Astrocyte (in vitro differentiated cells and primary cell): ENCODE measurements around the gene TFB1M. TPM values are rescaled to one million over a fixed set of nuclear protein-coding genes. Genes with fewer than 3 reads are reported as not detected.

Experiments
- DNase-seq: peaks from one replicate; pipeline ENCODE4 v3.0.0-alpha.2; 2010; ENCODE audit warnings: low read depth
- FAIRE-seq: peaks from 2 replicates; lab custom pipeline; 2011; peaks lifted over from hg19 to GRCh38; lab: Jason Lieb, UNC
- H2AFZ ChIP-seq: 2 replicates; pipeline ENCODE4 v1.6.0; 2012; ENCODE audit warnings: low read depth, low read length, inconsistent platforms
- H3K27ac ChIP-seq: 2 replicates; pipeline ENCODE4 v1.5.1; 2011; ENCODE audit warnings: low read depth, low read length, inconsistent platforms
- H3K27me3 ChIP-seq: 2 replicates; pipeline ENCODE4 v1.6.0; 2011; ENCODE audit warnings: low read length, inconsistent platforms; ENCODE audit not compliant: insufficient read depth
- H3K36me3 ChIP-seq: 2 replicates; pipeline ENCODE4 v1.5.1; 2011; ENCODE audit warnings: low read length, inconsistent platforms; ENCODE audit not compliant: insufficient read depth
- H3K4me1 ChIP-seq: 2 replicates; pipeline ENCODE4 v1.5.1; 2011; ENCODE audit warnings: low read length, inconsistent platforms; ENCODE audit not compliant: insufficient read depth
- H3K4me2 ChIP-seq: 2 replicates; pipeline ENCODE4 v1.6.0; 2012; ENCODE audit warnings: low read length, inconsistent platforms
- H3K4me3 ChIP-seq: 2 replicates; pipeline ENCODE4 v1.5.1; 2011; ENCODE audit warnings: low read depth, mild to moderate bottlenecking, low read length, inconsistent platforms; ENCODE audit not compliant: insufficient read depth
- H3K79me2 ChIP-seq: 2 replicates; pipeline ENCODE4 v1.6.0; 2012; ENCODE audit warnings: mild to moderate bottlenecking, low read length, inconsistent platforms; ENCODE audit not compliant: insufficient read depth
- H3K9ac ChIP-seq: 2 replicates; pipeline ENCODE4 v1.6.0; 2012; ENCODE audit warnings: mild to moderate bottlenecking, low read length, inconsistent platforms
- H3K9me3 ChIP-seq: 2 replicates; pipeline ENCODE4 v1.5.1; 2012; ENCODE audit warnings: low read depth, mild to moderate bottlenecking, low read length, inconsistent platforms; ENCODE audit not compliant: insufficient read depth
- H4K20me1 ChIP-seq: 2 replicates; pipeline ENCODE4 v1.6.0; 2012; ENCODE audit warnings: low read length, inconsistent platforms; ENCODE audit not compliant: insufficient read depth
- H3K27ac Mint-ChIP-seq: one replicate; pipeline ENCODE4 v1.8.0; 2021; ENCODE audit warnings: mild to moderate bottlenecking, mixed read lengths; ENCODE audit not compliant: unreplicated experiment
- H3K27me3 Mint-ChIP-seq: one replicate; pipeline ENCODE4 v1.8.0; 2021; ENCODE audit warnings: low read depth, mixed read lengths; ENCODE audit not compliant: unreplicated experiment
- H3K36me3 Mint-ChIP-seq: one replicate; pipeline ENCODE4 v1.8.0; 2021; ENCODE audit warnings: low read depth, mixed read lengths; ENCODE audit not compliant: unreplicated experiment
- H3K4me1 Mint-ChIP-seq: one replicate; pipeline ENCODE4 v1.8.0; 2021; ENCODE audit warnings: low read depth, mixed read lengths; ENCODE audit not compliant: unreplicated experiment
- H3K4me3 Mint-ChIP-seq: one replicate; pipeline ENCODE4 v1.8.0; 2021; ENCODE audit warnings: mild to moderate bottlenecking, moderate library complexity, mixed read lengths; ENCODE audit not compliant: unreplicated experiment
- H3K9me3 Mint-ChIP-seq: one replicate; pipeline ENCODE4 v1.8.0; 2021; ENCODE audit warnings: mild to moderate bottlenecking, mixed read lengths; ENCODE audit not compliant: unreplicated experiment
- CTCF ChIP-seq: IDR thresholded peaks from 2 replicates; pipeline ENCODE4 v1.5.1; 2011; ENCODE audit warnings: low read depth, mild to moderate bottlenecking, inconsistent platforms, low read length, moderate library complexity; ENCODE audit not compliant: insufficient read depth
- EZH2 ChIP-seq: IDR thresholded peaks from 2 replicates; pipeline ENCODE4 v1.6.1; 2012; ENCODE audit warnings: mild to moderate bottlenecking, low read length, inconsistent platforms; ENCODE audit not compliant: insufficient read depth
- total RNA-seq: library from RNA; stranded (reverse); gene quantifications from 2 replicates; pipeline ENCODE4 v1.2.1, GENCODE V29; 2021

TFB1M gene
- total RNA-seq, 1 donor from 2014 or later: 24.1 TPM

- Mint-ChIP-seq H3K27me3 (no peaks in the 10 kb centered on the region), H3K4me3 (no peak overlapping the region), H3K36me3 (peaks cover 9% of the 10 kb centered on the region), H3K9me3 (peaks cover 1% of the 10 kb centered on the region), H3K27ac (no peak overlapping the region), H3K4me1 (peaks cover 2% of the 10 kb centered on the region)
- no peaks in the 10 kb centered on the region for H3K9me3 ChIP-seq
- no peak overlapping the region for H3K27ac ChIP-seq
- DNase-seq (no peak), FAIRE-seq (no peak)
- no peaks in the 10 kb centered on the region for H3K27me3 ChIP-seq
- peaks cover 8% of the 10 kb centered on the region for H3K4me1 ChIP-seq
- no peak overlapping the region for H3K4me2 ChIP-seq
- no peak for TF ChIP-seq EZH2
- no peak for TF ChIP-seq CTCF
- peaks cover 16% of the 10 kb centered on the region for H3K79me2 ChIP-seq
- no peak overlapping the region for H2AFZ ChIP-seq
- H4K20me1 ChIP-seq: no peaks in the 10 kb centered on the region
- no peak overlapping the region for H3K9ac ChIP-seq
- H3K36me3 ChIP-seq: peaks cover 14% of the 10 kb centered on the region
- H3K4me3 ChIP-seq: no peak overlapping the region
These were observed 5.1 kb downstream of the TFB1M start for GRCh38 chr6:155309150-155309549.

- no peak for TF ChIP-seq EZH2
- no peak for TF ChIP-seq CTCF
- H3K27me3 Mint-ChIP-seq: no peaks in the 10 kb centered on the region
- no peak overlapping the region for H3K4me2 ChIP-seq
- FAIRE-seq (no peak), DNase-seq (no peak)
- no peak overlapping the region for H3K9ac ChIP-seq
- H3K36me3 Mint-ChIP-seq: peaks cover 10% of the 10 kb centered on the region
- H3K9me3 ChIP-seq: no peaks in the 10 kb centered on the region
- no peak overlapping the region for H3K4me3 ChIP-seq
- H3K27ac ChIP-seq: no peak overlapping the region
- H2AFZ ChIP-seq: no peak overlapping the region
- peaks cover 12% of the 10 kb centered on the region for H3K4me1 ChIP-seq
- H3K4me3 Mint-ChIP-seq: no peak overlapping the region
- peaks cover 1% of the 10 kb centered on the region for H3K9me3 Mint-ChIP-seq
- no peaks in the 10 kb centered on the region for H4K20me1 ChIP-seq
- H3K36me3 ChIP-seq: peaks cover 14% of the 10 kb centered on the region
- peaks cover 4% of the 10 kb centered on the region for H3K4me1 Mint-ChIP-seq
- no peaks in the 10 kb centered on the region for H3K79me2 ChIP-seq
- H3K27me3 ChIP-seq: no peaks in the 10 kb centered on the region
- H3K27ac Mint-ChIP-seq: no peak overlapping the region
These were observed 7.3 kb downstream of the TFB1M start for GRCh38 chr6:155306958-155307357.

- H3K36me3 Mint-ChIP-seq: peaks cover 8% of the 10 kb centered on the region
- FAIRE-seq (no peak), DNase-seq (no peak)
- no peak overlapping the region for H3K4me3 Mint-ChIP-seq
- peaks cover 1% of the 10 kb centered on the region for H3K9me3 Mint-ChIP-seq
- peaks cover 11% of the 10 kb centered on the region for H3K36me3 ChIP-seq
- H2AFZ ChIP-seq: no peak overlapping the region
- no peak overlapping the region for H3K27ac Mint-ChIP-seq
- no peaks in the 10 kb centered on the region for H3K27me3 ChIP-seq
- H3K27me3 Mint-ChIP-seq: no peaks in the 10 kb centered on the region
- TF ChIP-seq CTCF (no peak), EZH2 (no peak)
- H3K9me3 ChIP-seq: no peaks in the 10 kb centered on the region
- H3K4me2 ChIP-seq: no peak overlapping the region
- H3K9ac ChIP-seq: no peak overlapping the region
- no peak overlapping the region for H3K27ac ChIP-seq
- H3K79me2 ChIP-seq: peaks cover 3% of the 10 kb centered on the region
- peaks cover 7% of the 10 kb centered on the region for H3K4me1 Mint-ChIP-seq
- H4K20me1 ChIP-seq: no peaks in the 10 kb centered on the region
- H3K4me3 ChIP-seq: no peak overlapping the region
- peaks cover 9% of the 10 kb centered on the region for H3K4me1 ChIP-seq
These were observed 10.9 kb downstream of the TFB1M start for GRCh38 chr6:155303361-155303870.
